ENCODE data around the gene ACIN1. TPM values are rescaled to one million over a fixed set of nuclear protein-coding genes. Genes with fewer than 3 reads are reported as not detected.
A peak's percentile ranks its signal among the peaks of the same experiment; 100 is the strongest.

The ACIN1 gene
- total RNA-seq, 1 experiment from 2014 or later: 333 TPM

DNA sequence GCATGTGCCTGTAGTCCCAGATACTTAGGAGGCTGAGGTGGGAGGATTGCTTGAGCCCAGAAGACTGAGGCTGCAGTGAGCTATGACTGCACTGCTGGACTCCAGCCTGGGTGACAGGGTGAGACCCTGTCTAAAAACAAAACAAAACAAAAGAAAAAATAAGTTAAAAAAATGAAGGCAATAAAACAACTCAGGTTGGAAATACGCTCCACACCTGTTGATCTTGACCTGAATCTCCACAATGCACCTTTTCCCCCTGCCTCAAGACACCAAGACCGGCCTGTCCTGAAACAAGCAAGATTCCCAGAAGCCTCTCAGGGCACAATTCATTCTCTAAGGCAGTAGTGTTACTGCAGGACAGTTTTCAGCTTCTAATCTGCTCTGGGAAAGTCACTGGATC lies 44.9 kb upstream of the ACIN1 start:
- no peak overlapping the region for H2AK5ac ChIP-seq (ENCODE audit: insufficient read length, low read length)
- no peak overlapping the region for H3K9ac ChIP-seq (ENCODE audit: extremely low read depth, insufficient read length, low read length)
- H2BK15ac ChIP-seq (ENCODE audit: low read depth, low read length): no peak overlapping the region
- H3K27ac ChIP-seq (ENCODE audit: insufficient read length, low read depth, low read length): no peak overlapping the region
- no peaks in the 10 kb centered on the region for H3K9me3 Mint-ChIP-seq
- H3K4me1 ChIP-seq (ENCODE audit: insufficient read depth, low read length): no peaks in the 10 kb centered on the region
- no peak overlapping the region for H2BK120ac ChIP-seq (ENCODE audit: low read depth, low read length, poor library complexity, severe bottlenecking)
- no peak overlapping the region for H2AFZ ChIP-seq (ENCODE audit: low read length)
- H3T11ph ChIP-seq (ENCODE audit: low read length): no peak overlapping the region
- H3K23ac ChIP-seq (ENCODE audit: insufficient read length, low read depth, low read length): no peak overlapping the region
- H2BK12ac ChIP-seq (ENCODE audit: insufficient read length, low read depth, low read length): no peak overlapping the region
- H3K79me1 ChIP-seq (ENCODE audit: insufficient read depth, low read depth, low read length, poor library complexity, severe bottlenecking): no peaks in the 10 kb centered on the region
- H3K27me3 Mint-ChIP-seq (ENCODE audit: low read depth): no peaks in the 10 kb centered on the region
- H3K9me3 ChIP-seq (ENCODE audit: control insufficient read depth, low read depth, low read length): no peaks in the 10 kb centered on the region
- H3K27ac Mint-ChIP-seq: peak overlapping the region in 1 of 3 experiments; percentile 26; a peak in 1 of 7 replicates
- H3K56ac ChIP-seq (ENCODE audit: insufficient read length, low read depth, low read length): no peak overlapping the region
- H3K36me3 Mint-ChIP-seq (ENCODE audit: insufficient read depth in 1 of 3, low read depth in 3 of 3): peaks cover 40 to 53% (median 53%) of the 10 kb centered on the region in 3 experiments; a peak in 6 of 7 replicates
- no peak overlapping the region for H2BK20ac ChIP-seq (ENCODE audit: low read depth, low read length, poor library complexity, severe bottlenecking)
- H2BK5ac ChIP-seq (ENCODE audit: insufficient read length, low read length): no peak overlapping the region
- H3K18ac ChIP-seq (ENCODE audit: insufficient read length, low read depth, low read length): no peak overlapping the region
- TF ChIP-seq, protein P1, sequence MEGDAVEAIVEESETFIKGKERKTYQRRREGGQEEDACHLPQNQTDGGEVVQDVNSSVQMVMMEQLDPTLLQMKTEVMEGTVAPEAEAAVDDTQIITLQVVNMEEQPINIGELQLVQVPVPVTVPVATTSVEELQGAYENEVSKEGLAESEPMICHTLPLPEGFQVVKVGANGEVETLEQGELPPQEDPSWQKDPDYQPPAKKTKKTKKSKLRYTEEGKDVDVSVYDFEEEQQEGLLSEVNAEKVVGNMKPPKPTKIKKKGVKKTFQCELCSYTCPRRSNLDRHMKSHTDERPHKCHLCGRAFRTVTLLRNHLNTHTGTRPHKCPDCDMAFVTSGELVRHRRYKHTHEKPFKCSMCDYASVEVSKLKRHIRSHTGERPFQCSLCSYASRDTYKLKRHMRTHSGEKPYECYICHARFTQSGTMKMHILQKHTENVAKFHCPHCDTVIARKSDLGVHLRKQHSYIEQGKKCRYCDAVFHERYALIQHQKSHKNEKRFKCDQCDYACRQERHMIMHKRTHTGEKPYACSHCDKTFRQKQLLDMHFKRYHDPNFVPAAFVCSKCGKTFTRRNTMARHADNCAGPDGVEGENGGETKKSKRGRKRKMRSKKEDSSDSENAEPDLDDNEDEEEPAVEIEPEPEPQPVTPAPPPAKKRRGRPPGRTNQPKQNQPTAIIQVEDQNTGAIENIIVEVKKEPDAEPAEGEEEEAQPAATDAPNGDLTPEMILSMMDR (conservative IDR thresholded peaks at IDR 0.05): no peak
- no peak for DNase-seq
- no peak overlapping the region for H3K4ac ChIP-seq (ENCODE audit: low read depth, low read length)
- H3K4me1 Mint-ChIP-seq: no peaks in the 10 kb centered on the region
- H3K14ac ChIP-seq (ENCODE audit: insufficient read depth, low read length): no peak overlapping the region
- H4K8ac ChIP-seq (replicated peaks; ENCODE audit: insufficient read length, low read depth, low read length): no peak overlapping the region
- H4K20me1 ChIP-seq (ENCODE audit: control insufficient read depth, insufficient read depth, insufficient read length): no peaks in the 10 kb centered on the region
- H3K23me2 ChIP-seq (ENCODE audit: insufficient read length, low read depth, low read length, poor library complexity, severe bottlenecking): no peaks in the 10 kb centered on the region
- H3K4me3 Mint-ChIP-seq: no peak overlapping the region
- no peak overlapping the region for H4K91ac ChIP-seq (ENCODE audit: insufficient read length, low read depth, low read length)
- H3K4me2 ChIP-seq (ENCODE audit: insufficient read depth, insufficient read length, low read length): no peak overlapping the region
- H4K5ac ChIP-seq (ENCODE audit: insufficient read length, low read depth, low read length): no peak overlapping the region
- H3K27me3 ChIP-seq (ENCODE audit: insufficient read depth, low read length): no peaks in the 10 kb centered on the region
- WGBS (ENCODE audit: extremely low coverage, insufficient read length, low lambda C conversion rate): no CpG with 5 or more reads among the region's 2 CpGs
- no peaks in the 10 kb centered on the region for H3K79me2 ChIP-seq (ENCODE audit: insufficient read depth, low read length)
